ENCODE data around the gene AFAP1.
A peak's percentile ranks its signal among the peaks of the same experiment; 100 is the strongest.

The AFAP1 gene

GRCh38 chr4:7817877-7818398, 121.7 kb downstream of the AFAP1 start:
- in situ Hi-C loops (cut with MboI; ENCODE audit: low pct_unique_long_range_greater_than_20kb, low sequenced_read_pairs): no loop called here
- no peak for DNase-seq

- in situ Hi-C loops (cut with MboI; ENCODE audit: low pct_unique_long_range_greater_than_20kb, low sequenced_read_pairs): no loop called here
- DNase-seq: no peak
These were observed 122.9 kb downstream of the AFAP1 start for GRCh38 chr4:7816771-7817170.

- DNase-seq: no peak
- in situ Hi-C loops (cut with MboI; ENCODE audit: low pct_unique_long_range_greater_than_20kb, low sequenced_read_pairs): no loop called here
These were observed 123.7 kb downstream of the AFAP1 start for GRCh38 chr4:7815981-7816380.

- DNase-seq: no peak
- in situ Hi-C loops (cut with MboI; ENCODE audit: low pct_unique_long_range_greater_than_20kb, low sequenced_read_pairs): no loop called here
These were observed 124.1 kb downstream of the AFAP1 start for GRCh38 chr4:7815562-7815961.

- no peak for DNase-seq
- in situ Hi-C loops (cut with MboI; ENCODE audit: low pct_unique_long_range_greater_than_20kb, low sequenced_read_pairs): no loop called here
These were observed 125.2 kb downstream of the AFAP1 start for GRCh38 chr4:7814451-7814850.

GRCh38 chr4:7813674-7814073, 126.0 kb downstream of the AFAP1 start:
- no peak for DNase-seq
- in situ Hi-C loops (cut with MboI; ENCODE audit: low pct_unique_long_range_greater_than_20kb, low sequenced_read_pairs): no loop called here

GRCh38 chr4:7812921-7813320, 126.7 kb downstream of the AFAP1 start:
- no peak for DNase-seq
- in situ Hi-C loops (cut with MboI; ENCODE audit: low pct_unique_long_range_greater_than_20kb, low sequenced_read_pairs): no loop called here

- in situ Hi-C loops (cut with MboI; ENCODE audit: low pct_unique_long_range_greater_than_20kb, low sequenced_read_pairs): no loop called here
- no peak for DNase-seq
These were observed 127.3 kb downstream of the AFAP1 start for GRCh38 chr4:7812231-7812857.

- in situ Hi-C loops (cut with MboI; ENCODE audit: low pct_unique_long_range_greater_than_20kb, low sequenced_read_pairs): no loop called here
- DNase-seq: no peak
These were observed 128.0 kb downstream of the AFAP1 start for GRCh38 chr4:7811536-7812191.

GRCh38 chr4:7810783-7811535, 128.7 kb downstream of the AFAP1 start:
- in situ Hi-C loops (cut with MboI; ENCODE audit: low pct_unique_long_range_greater_than_20kb, low sequenced_read_pairs): no loop called here
- no peak for DNase-seq

- DNase-seq: no peak
- in situ Hi-C loops (cut with MboI; ENCODE audit: low pct_unique_long_range_greater_than_20kb, low sequenced_read_pairs): no loop called here
These were observed 130.9 kb downstream of the AFAP1 start for GRCh38 chr4:7808752-7809151.

- in situ Hi-C loops (cut with MboI; ENCODE audit: low pct_unique_long_range_greater_than_20kb, low sequenced_read_pairs): no loop called here
- DNase-seq: no peak
These were observed 131.5 kb downstream of the AFAP1 start for GRCh38 chr4:7808181-7808580.

- in situ Hi-C loops (cut with MboI; ENCODE audit: low pct_unique_long_range_greater_than_20kb, low sequenced_read_pairs): no loop called here
- no peak for DNase-seq
These were observed 132.2 kb downstream of the AFAP1 start for GRCh38 chr4:7807351-7807921.

GRCh38 chr4:7806338-7807090, 133.1 kb downstream of the AFAP1 start:
- in situ Hi-C loops (cut with MboI; ENCODE audit: low pct_unique_long_range_greater_than_20kb, low sequenced_read_pairs): no loop called here
- no peak for DNase-seq

GRCh38 chr4:7805533-7806337, 133.9 kb downstream of the AFAP1 start:
- in situ Hi-C loops (cut with MboI; ENCODE audit: low pct_unique_long_range_greater_than_20kb, low sequenced_read_pairs): no loop called here
- no peak for DNase-seq

- no peak for DNase-seq
- in situ Hi-C loops (cut with MboI; ENCODE audit: low pct_unique_long_range_greater_than_20kb, low sequenced_read_pairs): no loop called here
These were observed 134.8 kb downstream of the AFAP1 start for GRCh38 chr4:7804756-7805385.

- in situ Hi-C loops (cut with MboI; ENCODE audit: low pct_unique_long_range_greater_than_20kb, low sequenced_read_pairs): no loop called here
- DNase-seq: peak; percentile 62
These were observed 135.5 kb downstream of the AFAP1 start for GRCh38 chr4:7803992-7804755.

Measured in KBM-7 (cell line).